ENCODE data around the gene ABCA3.

ABCA3 gene

DNA sequence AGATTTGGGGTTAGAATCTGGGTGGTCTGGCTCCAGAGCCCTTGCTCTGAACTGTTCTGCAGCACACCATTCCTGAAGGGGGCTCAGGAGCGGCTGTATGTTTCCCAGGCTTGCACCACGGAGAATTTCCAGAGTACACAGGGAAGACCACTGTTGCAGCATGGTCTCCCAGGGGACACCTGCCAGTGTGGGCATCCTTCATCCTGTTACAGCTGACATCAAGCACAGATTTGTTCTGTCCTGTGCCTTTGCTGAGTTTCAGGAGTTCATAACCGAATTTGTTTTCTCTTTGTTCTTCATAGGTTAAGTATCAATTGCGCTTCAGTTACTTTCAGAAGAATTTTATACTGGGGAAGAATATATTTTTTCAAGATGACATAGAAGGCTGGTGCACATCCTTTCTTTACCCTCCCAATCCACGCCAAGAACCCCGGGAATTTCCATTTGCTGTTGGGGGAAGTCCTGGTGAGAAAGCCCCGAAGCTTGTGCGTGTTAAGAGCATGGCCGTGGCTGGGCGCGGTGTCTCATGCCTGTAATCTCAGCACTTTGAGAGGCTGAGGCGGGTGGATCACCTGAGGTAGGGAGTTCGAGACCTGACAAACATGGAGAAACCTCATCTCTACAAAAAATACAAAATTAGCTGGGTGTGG lies 26.3 kb upstream of the ABCA3 start:
- no peak for TF ChIP-seq CEBPB (IDR thresholded peaks at IDR 0.05)
- TF ChIP-seq TAF1 (IDR thresholded peaks at IDR 0.05; ENCODE audit: low read depth), result no peak
- TF ChIP-seq, protein P1, sequence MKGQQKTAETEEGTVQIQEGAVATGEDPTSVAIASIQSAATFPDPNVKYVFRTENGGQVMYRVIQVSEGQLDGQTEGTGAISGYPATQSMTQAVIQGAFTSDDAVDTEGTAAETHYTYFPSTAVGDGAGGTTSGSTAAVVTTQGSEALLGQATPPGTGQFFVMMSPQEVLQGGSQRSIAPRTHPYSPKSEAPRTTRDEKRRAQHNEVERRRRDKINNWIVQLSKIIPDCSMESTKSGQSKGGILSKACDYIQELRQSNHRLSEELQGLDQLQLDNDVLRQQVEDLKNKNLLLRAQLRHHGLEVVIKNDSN (IDR thresholded peaks at IDR 0.05), result no peak
- no peak for TF ChIP-seq EP300 (IDR thresholded peaks at IDR 0.05; ENCODE audit: borderline replicate concordance)
- TF ChIP-seq EGR1 (IDR thresholded peaks at IDR 0.05), result no peak
- no peak for TF ChIP-seq ZBTB7A (IDR thresholded peaks at IDR 0.05; ENCODE audit: low read depth)
- no peak for TF ChIP-seq CREB1 (IDR thresholded peaks at IDR 0.05; ENCODE audit: low read depth)
- TF ChIP-seq, protein P2, sequence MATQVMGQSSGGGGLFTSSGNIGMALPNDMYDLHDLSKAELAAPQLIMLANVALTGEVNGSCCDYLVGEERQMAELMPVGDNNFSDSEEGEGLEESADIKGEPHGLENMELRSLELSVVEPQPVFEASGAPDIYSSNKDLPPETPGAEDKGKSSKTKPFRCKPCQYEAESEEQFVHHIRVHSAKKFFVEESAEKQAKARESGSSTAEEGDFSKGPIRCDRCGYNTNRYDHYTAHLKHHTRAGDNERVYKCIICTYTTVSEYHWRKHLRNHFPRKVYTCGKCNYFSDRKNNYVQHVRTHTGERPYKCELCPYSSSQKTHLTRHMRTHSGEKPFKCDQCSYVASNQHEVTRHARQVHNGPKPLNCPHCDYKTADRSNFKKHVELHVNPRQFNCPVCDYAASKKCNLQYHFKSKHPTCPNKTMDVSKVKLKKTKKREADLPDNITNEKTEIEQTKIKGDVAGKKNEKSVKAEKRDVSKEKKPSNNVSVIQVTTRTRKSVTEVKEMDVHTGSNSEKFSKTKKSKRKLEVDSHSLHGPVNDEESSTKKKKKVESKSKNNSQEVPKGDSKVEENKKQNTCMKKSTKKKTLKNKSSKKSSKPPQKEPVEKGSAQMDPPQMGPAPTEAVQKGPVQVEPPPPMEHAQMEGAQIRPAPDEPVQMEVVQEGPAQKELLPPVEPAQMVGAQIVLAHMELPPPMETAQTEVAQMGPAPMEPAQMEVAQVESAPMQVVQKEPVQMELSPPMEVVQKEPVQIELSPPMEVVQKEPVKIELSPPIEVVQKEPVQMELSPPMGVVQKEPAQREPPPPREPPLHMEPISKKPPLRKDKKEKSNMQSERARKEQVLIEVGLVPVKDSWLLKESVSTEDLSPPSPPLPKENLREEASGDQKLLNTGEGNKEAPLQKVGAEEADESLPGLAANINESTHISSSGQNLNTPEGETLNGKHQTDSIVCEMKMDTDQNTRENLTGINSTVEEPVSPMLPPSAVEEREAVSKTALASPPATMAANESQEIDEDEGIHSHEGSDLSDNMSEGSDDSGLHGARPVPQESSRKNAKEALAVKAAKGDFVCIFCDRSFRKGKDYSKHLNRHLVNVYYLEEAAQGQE (IDR thresholded peaks at IDR 0.05; ENCODE audit: low read depth), result no peak
- no peak for TF ChIP-seq MAX (IDR thresholded peaks at IDR 0.05)
- no peak for TF ChIP-seq TEAD4 (IDR thresholded peaks at IDR 0.05)
- no peak for TF ChIP-seq RAD21 (IDR thresholded peaks at IDR 0.05; ENCODE audit: low read depth)
- no peak for TF ChIP-seq YY1 (IDR thresholded peaks at IDR 0.05; ENCODE audit: low read depth)

DNA sequence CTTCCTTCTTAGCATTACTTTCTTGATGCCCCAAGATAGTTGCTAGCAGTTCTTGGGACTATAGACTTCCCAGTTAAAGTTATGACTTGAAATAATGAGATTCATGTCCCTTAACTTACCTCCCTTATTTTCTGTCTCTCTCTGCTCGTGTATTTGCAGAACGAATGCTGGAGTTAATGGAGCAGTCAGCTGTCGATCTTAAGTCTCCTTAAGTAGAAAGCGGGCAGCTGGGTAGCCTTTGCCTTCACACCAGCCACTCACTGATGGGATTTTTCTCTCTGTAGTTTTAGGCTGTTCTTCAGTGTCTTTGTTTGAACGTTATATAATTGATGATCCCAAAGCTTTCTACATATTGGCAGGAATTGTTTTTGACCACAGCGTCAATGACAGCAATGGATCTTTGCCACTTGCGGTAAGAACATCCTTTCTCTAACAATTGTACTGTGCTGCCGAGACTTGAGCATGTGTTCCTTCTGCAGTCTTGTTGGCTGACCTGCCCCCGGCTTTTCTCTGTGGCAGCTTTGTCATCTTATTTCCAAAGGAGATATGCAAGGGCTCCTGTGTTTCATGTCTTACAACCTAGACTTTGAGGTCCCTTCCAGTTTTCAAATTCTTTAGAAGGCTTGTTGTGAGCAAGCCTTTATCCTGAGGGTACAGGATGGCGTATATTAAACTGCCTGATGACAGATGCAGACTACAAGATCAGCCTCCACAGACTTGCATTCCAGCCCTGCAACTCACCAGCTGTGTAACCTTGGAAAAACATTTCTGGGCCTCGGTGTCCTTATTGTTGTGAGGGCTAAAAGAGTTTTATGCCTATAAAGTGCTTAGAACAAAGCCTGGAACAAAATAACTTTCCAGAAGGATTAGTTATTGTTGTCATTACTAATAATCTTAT lies 25.1 kb upstream of the ABCA3 start:
- TF ChIP-seq EP300 (IDR thresholded peaks at IDR 0.05; ENCODE audit: borderline replicate concordance) (no peak), YY1 (IDR thresholded peaks at IDR 0.05; ENCODE audit: low read depth) (no peak), ZBTB7A (IDR thresholded peaks at IDR 0.05; ENCODE audit: low read depth) (no peak), NFIC (IDR thresholded peaks at IDR 0.05) (no peak), TCF12 (IDR thresholded peaks at IDR 0.05; ENCODE audit: low read depth) (no peak), TEAD4 (IDR thresholded peaks at IDR 0.05) (no peak), CREB1 (IDR thresholded peaks at IDR 0.05; ENCODE audit: low read depth) (no peak), FOXM1 (IDR thresholded peaks at IDR 0.05; ENCODE audit: borderline replicate concordance, low read depth) (no peak), MAX (IDR thresholded peaks at IDR 0.05) (no peak), CEBPB (IDR thresholded peaks at IDR 0.05) (no peak), RAD21 (IDR thresholded peaks at IDR 0.05; ENCODE audit: low read depth) (no peak), EGR1 (IDR thresholded peaks at IDR 0.05) (no peak), TAF1 (IDR thresholded peaks at IDR 0.05; ENCODE audit: low read depth) (no peak)
- TF ChIP-seq, protein P1 (IDR thresholded peaks at IDR 0.05), result no peak
- TF ChIP-seq, protein P2 (IDR thresholded peaks at IDR 0.05; ENCODE audit: low read depth), result no peak

GRCh38 chr16:2364638-2365210 lies 24.2 kb upstream of the ABCA3 start:
- no peak for TF ChIP-seq CEBPB (IDR thresholded peaks at IDR 0.05)
- TF ChIP-seq FOXM1 (IDR thresholded peaks at IDR 0.05; ENCODE audit: borderline replicate concordance, low read depth), result no peak
- no peak for TF ChIP-seq RAD21 (IDR thresholded peaks at IDR 0.05; ENCODE audit: low read depth)
- TF ChIP-seq CREB1 (IDR thresholded peaks at IDR 0.05; ENCODE audit: low read depth), result no peak
- TF ChIP-seq ZBTB7A (IDR thresholded peaks at IDR 0.05; ENCODE audit: low read depth), result no peak
- TF ChIP-seq, protein P2 (IDR thresholded peaks at IDR 0.05; ENCODE audit: low read depth), result no peak
- no peak for TF ChIP-seq EGR1 (IDR thresholded peaks at IDR 0.05)
- TF ChIP-seq TEAD4 (IDR thresholded peaks at IDR 0.05), result no peak
- TF ChIP-seq, protein P1 (IDR thresholded peaks at IDR 0.05), result no peak
- TF ChIP-seq TCF12 (IDR thresholded peaks at IDR 0.05; ENCODE audit: low read depth), result no peak
- TF ChIP-seq EP300 (IDR thresholded peaks at IDR 0.05; ENCODE audit: borderline replicate concordance), result no peak
- no peak for TF ChIP-seq YY1 (IDR thresholded peaks at IDR 0.05; ENCODE audit: low read depth)
- no peak for TF ChIP-seq NFIC (IDR thresholded peaks at IDR 0.05)
- no peak for TF ChIP-seq TAF1 (IDR thresholded peaks at IDR 0.05; ENCODE audit: low read depth)
- no peak for TF ChIP-seq MAX (IDR thresholded peaks at IDR 0.05)

All from Ishikawa (cell line).